ENCODE data around the gene ATG5. TPM values are rescaled to one million over a fixed set of nuclear protein-coding genes. Genes with fewer than 3 reads are reported as not detected.

ATG5 gene
- total RNA-seq, 1 experiment from 2014 or later: 44.9 TPM

Small RNA genes within 50 kb of the gene (small RNA-seq; reads per million reads assigned to genes)
- gene RF00015: not detected
- not detected for gene RN7SL47P
- not detected for gene RNU6-344P

Other genes starting within 250 kb of the ATG5 start
- gene PRDM1, start 239.4 kb downstream of the ATG5 start, total RNA-seq (2014; rRNA removed; shearing (Covaris generic)): 4.9 and 5.7 TPM in 2 replicates
- 20.4 and 25.4 TPM in 2 replicates for gene CRYBG1, start 35.0 kb upstream of the ATG5 start, total RNA-seq (2014; rRNA removed; shearing (Covaris generic))